GM06990 (cell line): Measurements from ENCODE around the gene CCDC148.
A peak's percentile ranks its signal among the peaks of the same experiment; 100 is the strongest.
"Not testable (repeated sequence)": the region's sequence is repeated elsewhere in the genome, so short reads cannot be mapped to it uniquely, and the experiment has no call there.

Experiments used
- DNase-seq: peaks from one replicate; pipeline ENCODE4 v3.0.0-alpha.2; 2011; ENCODE audit not compliant: insufficient read length; ENCODE audit errors: extremely low read depth
- H3K27me3 ChIP-seq: replicated peaks from 2 replicates; pipeline ENCODE4 v1.6.0; 2011; ENCODE audit warnings: low read length; ENCODE audit not compliant: control insufficient read depth, insufficient read depth
- H3K36me3 ChIP-seq: 2 replicates; pipeline ENCODE4 v1.5.1; 2011; ENCODE audit warnings: low read length; ENCODE audit not compliant: control insufficient read depth, insufficient read depth
- H3K4me3 ChIP-seq: replicated peaks from 2 replicates; pipeline ENCODE4 v1.5.1; 2011; ENCODE audit warnings: low read depth, mild to moderate bottlenecking, control low read depth, low read length
- TF ChIP-seq, protein P1 (sequence below): IDR thresholded peaks from 2 replicates; pipeline ENCODE4 v1.5.1; 2011; ENCODE audit warnings: low read length, control low read depth, mild to moderate bottlenecking, inconsistent platforms; ENCODE audit not compliant: insufficient read depth, poor library complexity, severe bottlenecking

CCDC148 gene

GRCh38 chr2:158239271-158239670 lies 217.3 kb downstream of the CCDC148 start:
- H3K27me3 ChIP-seq, result no peaks in the 10 kb centered on the region; the same call in none of the 2 replicates
- TF ChIP-seq, protein P1, sequence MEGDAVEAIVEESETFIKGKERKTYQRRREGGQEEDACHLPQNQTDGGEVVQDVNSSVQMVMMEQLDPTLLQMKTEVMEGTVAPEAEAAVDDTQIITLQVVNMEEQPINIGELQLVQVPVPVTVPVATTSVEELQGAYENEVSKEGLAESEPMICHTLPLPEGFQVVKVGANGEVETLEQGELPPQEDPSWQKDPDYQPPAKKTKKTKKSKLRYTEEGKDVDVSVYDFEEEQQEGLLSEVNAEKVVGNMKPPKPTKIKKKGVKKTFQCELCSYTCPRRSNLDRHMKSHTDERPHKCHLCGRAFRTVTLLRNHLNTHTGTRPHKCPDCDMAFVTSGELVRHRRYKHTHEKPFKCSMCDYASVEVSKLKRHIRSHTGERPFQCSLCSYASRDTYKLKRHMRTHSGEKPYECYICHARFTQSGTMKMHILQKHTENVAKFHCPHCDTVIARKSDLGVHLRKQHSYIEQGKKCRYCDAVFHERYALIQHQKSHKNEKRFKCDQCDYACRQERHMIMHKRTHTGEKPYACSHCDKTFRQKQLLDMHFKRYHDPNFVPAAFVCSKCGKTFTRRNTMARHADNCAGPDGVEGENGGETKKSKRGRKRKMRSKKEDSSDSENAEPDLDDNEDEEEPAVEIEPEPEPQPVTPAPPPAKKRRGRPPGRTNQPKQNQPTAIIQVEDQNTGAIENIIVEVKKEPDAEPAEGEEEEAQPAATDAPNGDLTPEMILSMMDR, result no peak
- H3K4me3 ChIP-seq, result no peak overlapping the region
- DNase-seq, result no peak
- H3K36me3 ChIP-seq, result no peaks in the 10 kb centered on the region

- Histone ChIP-seq H3K36me3 (no peaks in the 10 kb centered on the region), H3K27me3 (no peaks in the 10 kb centered on the region; the same call in 1 of the 2 replicates), H3K4me3 (no peak overlapping the region)
- TF ChIP-seq, protein P1, result no peak
- no peak for DNase-seq
Measured at GRCh38 chr2:158234497-158234896, 222.1 kb downstream of the CCDC148 start.

- no peak for DNase-seq
- TF ChIP-seq, protein P1, result no peak
Measured at GRCh38 chr2:158232476-158232875, 224.1 kb downstream of the CCDC148 start.

GRCh38 chr2:158228943-158229508 lies 227.5 kb downstream of the CCDC148 start:
- no peak for DNase-seq
- H3K4me3 ChIP-seq, result no peak overlapping the region
- no peaks in the 10 kb centered on the region for H3K36me3 ChIP-seq
- TF ChIP-seq, protein P1, result no peak
- no peaks in the 10 kb centered on the region for H3K27me3 ChIP-seq

More at GRCh38 chr2:158232476-158232875, 224.1 kb downstream of the CCDC148 start:
- H3K4me3 ChIP-seq, result no peak overlapping the region
- H3K36me3 ChIP-seq, result no peaks in the 10 kb centered on the region
- H3K27me3 ChIP-seq, result no peaks in the 10 kb centered on the region; the same call in 1 of the 2 replicates

GRCh38 chr2:158223066-158223465 lies 233.5 kb downstream of the CCDC148 start:
- DNase-seq, H3K27me3 ChIP-seq, H3K4me3 ChIP-seq, H3K36me3 ChIP-seq: not testable (repeated sequence)

DNA sequence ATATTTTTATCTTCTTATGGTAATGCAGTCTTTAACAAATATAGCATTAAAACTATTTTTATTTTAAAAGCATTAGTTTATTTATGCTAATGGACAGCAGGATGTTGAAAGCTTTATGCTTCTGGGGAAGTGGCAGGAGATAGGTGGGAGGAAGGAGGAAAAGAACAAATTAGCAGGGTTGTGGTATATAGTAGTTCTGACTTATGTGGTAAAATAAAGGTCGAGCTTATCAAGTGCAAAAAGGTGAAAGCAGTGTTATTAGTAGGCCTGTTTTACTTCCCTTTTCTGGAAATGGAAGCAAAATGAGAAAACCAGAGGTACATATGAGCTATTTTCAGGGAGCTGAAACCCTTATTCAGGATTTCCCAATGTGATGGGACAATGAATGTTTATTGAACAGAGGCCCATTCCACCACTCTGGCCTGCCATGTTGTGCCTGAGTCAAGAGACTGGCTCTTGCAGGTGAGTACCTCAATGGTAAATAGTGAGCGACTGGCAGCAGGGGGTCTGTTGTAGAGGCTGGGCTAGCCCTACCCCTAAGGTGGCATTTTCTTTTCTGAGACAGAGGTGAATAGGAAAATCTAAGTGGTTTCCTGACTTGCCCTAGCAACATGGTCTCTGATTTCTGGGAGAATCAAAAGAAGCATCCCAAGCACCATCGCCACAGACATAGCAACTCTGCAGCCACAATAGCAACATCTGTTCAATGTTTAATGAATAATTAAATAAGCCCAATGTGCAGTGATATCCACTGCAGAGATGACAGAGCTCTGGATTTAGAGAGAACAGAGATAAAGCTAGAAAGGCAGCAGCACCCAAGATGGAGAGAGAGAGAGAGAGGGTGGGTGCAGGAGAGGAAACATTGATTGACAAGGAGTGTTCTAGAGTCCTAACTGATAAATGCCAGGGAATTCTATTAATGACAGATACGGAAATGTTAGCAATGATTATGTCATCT lies 235.2 kb downstream of the CCDC148 start:
- TF ChIP-seq, protein P1, result no peak
- DNase-seq, result peak; percentile 15
- Histone ChIP-seq H3K36me3 (no peaks in the 10 kb centered on the region), H3K27me3 (no peaks in the 10 kb centered on the region), H3K4me3 (no peak overlapping the region)
